Suppressor macrophage treated with lipopolysaccharide for 4 hours (primary cell): ENCODE data around the gene ARCN1.

Experiments
- DNase-seq: peaks from one replicate; pipeline ENCODE4 v3.0.0-alpha.2; 2020

The ARCN1 gene

GRCh38 chr11:118622376-118623268, 50.4 kb downstream of the ARCN1 start:
- peak; percentile 39 for DNase-seq

DNA sequence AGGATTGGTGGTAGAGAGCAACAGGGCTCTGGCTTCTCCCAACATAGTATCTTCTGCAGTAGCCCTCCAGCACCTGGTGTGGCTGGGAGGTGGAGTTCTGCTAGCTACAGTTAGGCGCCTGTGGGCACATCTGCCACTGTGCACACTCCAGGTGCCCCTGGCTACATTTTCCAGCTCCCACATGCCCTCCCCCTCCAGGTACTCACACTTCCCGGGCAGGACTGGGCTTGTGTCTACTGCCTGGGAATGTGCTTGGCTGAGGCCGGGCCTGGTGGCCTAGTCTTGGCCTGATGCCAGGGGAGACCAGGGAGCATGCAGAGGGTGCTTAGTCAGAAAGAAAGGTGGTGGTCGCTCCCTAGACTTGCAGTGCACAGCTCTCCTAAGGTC, 51.1 kb downstream of the ARCN1 start:
- DNase-seq: no peak

DNA sequence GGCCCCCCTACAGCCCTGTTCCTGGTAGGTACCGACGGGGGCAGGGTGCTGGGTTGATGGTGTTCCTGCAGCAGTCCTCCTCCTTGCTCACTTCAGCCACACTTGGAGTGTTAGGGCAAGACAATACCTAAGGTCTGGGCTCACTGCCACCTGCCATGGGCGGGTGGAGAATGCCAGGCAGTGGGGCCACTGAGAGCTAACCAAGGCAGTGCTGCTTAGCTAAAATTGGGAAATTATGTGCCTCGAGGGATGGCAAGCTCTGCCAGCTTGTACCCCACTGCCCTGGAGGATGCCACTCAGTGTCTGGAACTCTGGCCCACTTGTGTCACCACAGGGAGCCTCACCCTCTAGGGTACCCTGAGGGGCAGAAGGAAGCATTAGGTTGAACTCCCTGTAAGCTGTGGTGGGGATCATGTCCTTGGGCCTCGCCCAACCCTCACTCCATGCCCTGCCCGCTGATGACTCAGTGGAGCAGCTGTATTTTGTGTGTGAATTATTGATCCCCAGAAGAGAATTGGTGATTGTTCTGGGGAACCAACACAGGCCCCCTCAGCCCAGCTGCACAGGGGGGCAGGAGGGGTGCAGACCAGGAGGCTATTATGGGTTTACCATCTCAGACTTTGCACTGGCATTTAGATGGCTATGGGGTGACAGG, 53.0 kb downstream of the ARCN1 start:
- DNase-seq: no peak

GRCh38 chr11:118625976-118626375, 53.8 kb downstream of the ARCN1 start:
- no peak for DNase-seq

DNA sequence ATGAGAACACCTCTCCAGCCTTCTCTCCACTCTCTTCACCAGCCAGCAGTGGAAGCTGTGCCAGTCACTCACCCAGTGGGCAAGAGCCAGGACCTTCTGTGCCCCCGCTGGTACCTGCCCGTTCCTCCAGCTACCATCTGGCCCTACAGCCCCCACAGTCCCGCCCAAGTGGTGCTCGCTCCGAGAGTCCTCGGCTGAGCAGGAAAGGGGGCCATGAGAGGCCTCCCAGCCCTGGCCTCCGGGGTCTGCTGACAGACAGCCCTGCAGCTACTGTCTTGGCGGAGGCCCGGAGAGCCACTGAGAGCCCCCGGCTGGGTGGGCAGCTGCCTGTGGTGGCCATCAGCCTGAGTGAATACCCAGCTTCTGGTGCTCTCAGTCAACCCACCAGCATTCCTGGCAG, 55.4 kb downstream of the ARCN1 start:
- DNase-seq: no peak

DNA sequence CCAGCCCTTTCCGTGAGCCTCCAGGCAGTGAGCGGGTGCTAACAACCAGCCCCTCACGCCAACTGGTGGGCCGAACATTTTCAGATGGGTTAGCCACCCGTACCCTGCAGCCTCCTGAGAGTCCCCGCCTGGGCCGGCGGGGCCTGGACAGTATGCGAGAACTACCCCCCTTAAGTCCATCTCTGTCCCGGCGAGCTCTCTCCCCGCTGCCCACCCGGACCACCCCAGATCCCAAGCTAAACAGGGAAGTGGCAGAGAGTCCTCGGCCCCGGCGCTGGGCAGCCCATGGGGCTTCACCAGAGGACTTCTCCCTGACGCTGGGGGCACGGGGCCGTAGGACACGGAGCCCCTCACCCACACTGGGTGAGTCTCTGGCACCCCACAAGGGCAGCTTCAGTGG, 55.8 kb downstream of the ARCN1 start:
- DNase-seq: no peak

- no peak for DNase-seq
These were observed 56.2 kb downstream of the ARCN1 start for GRCh38 chr11:118628432-118628831.

- DNase-seq: no peak
These were observed 56.8 kb downstream of the ARCN1 start for GRCh38 chr11:118628861-118629549.

DNA sequence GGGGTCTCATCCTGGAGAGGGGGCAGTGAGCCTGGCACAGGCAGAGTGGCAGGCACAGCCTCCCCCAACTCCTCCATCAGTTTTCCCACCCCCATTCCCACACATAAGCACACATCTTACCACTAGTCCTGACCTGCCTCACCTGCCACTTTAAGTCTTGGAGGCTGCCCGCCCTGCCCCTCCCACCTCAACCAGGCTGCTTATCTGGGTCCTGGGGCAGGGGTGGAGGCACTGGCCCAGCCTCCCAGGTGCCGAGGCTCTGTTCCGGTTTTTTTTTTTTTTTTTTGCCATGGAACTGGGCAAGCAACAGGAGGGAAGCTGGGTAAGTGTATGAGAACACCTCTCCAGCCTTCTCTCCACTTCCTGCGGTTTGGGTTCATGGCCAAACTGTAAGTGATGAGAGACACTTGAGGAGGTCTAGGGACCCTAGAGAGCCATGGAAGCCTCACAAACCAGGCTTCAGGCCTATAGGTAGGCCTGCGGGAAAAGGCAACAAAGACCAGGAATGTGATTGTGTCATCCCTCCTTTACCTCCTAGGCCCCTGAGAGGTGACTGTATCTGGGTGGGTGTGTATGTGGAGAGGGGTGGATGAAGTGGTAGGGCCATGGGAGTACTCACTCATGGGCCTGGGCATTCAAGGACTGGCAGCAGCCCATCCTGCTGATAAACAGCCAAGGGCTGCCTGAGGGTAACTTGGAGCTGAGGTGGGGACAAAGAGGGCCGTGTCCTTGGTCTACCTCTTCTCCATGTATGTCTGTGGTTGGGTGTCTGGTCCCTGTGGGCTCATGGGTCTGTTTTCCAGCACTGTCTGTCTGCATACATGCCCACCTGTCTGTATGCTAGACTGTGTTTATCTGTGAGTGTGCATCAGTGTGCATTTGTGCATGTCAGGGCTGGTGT, 57.8 kb downstream of the ARCN1 start:
- DNase-seq: no peak

- no peak for DNase-seq
These were observed 59.1 kb downstream of the ARCN1 start for GRCh38 chr11:118631142-118631909.

- no peak for DNase-seq
These were observed 60.5 kb downstream of the ARCN1 start for GRCh38 chr11:118632577-118633318.

GRCh38 chr11:118633319-118633690, 61.1 kb downstream of the ARCN1 start:
- DNase-seq: no peak

DNA sequence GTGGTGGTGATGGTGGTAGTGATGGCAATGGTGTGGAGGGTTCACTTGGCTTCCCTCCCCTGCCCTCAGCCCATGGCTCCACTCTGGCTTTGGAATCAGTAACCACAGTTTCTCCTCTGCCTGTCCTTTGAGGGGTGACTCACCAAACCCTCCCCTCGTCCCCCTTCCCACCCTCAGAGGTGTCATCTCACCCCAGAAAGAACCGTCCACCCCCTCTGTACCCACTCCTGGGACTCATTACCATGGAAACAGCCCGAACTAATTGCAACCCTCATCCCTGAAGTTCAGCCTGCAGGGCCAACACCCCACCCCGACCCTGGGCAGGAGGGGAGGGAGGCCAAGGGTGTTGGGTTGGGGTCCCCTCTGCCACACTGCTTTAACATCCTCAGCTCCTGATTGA, 61.8 kb downstream of the ARCN1 start:
- DNase-seq: no peak

DNA sequence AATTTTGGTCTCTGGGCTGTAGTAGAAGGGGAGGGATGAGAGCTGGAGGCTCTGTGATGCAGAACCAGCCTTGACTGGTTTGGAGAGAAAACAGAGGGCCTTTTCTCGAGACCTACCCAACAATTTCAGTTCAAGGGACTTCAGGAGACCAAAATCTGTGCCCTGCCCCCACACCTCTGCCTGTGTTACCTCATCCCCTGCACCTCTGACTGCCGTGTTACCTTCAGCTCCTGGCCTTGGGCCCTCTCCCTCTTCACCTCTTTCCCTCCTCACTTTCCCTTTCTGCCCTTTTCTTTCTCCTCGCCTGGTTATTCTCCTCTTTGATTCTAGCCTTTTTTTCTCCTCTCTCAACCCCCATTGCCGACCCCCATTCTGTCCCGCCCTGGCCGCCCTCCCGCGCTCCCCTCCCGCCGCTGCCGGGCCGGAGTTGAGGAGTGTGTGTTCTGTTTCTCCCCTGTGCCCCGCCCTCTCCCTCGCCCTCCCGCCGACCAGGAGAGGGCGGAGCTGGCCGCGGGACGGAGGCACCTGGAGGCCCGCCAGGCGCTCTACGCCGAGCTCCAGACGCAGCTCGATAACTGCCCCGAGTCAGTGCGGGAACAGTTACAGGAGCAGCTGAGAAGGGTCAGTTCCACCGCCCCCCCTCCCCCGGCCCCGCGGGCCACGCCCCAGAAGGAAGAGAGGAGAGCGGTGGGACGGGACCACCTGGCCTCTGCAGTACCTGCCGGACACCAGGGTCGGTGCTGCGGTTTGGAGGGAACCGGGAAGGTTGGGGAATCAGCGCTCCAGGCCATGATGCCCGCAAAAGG, 62.4 kb downstream of the ARCN1 start:
- DNase-seq: no peak

- DNase-seq: no peak
These were observed 63.0 kb downstream of the ARCN1 start for GRCh38 chr11:118635237-118635591.

DNA sequence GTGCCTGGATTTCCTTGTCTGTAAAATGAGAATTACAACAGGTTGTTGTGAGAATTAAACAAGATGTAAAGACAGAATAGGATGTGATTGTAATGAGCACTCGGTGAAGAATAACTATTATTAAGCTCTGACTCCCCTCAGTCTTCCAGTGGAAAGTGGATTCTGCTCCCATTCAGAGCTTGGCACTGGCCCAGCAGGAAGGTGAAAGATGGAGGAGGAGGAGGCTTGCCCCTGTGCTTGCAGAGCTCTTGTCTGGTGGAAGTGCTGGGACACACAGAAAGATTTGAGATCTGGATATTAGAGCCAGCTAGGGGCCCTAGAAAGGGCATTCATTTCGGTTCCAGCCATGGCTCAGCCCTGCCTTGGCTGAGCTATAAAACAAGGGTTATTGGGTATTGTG, 63.4 kb downstream of the ARCN1 start:
- no peak for DNase-seq

GRCh38 chr11:118636569-118637290, 64.5 kb downstream of the ARCN1 start:
- DNase-seq: no peak

GRCh38 chr11:118638726-118639125, 66.5 kb downstream of the ARCN1 start:
- no peak for DNase-seq

DNA sequence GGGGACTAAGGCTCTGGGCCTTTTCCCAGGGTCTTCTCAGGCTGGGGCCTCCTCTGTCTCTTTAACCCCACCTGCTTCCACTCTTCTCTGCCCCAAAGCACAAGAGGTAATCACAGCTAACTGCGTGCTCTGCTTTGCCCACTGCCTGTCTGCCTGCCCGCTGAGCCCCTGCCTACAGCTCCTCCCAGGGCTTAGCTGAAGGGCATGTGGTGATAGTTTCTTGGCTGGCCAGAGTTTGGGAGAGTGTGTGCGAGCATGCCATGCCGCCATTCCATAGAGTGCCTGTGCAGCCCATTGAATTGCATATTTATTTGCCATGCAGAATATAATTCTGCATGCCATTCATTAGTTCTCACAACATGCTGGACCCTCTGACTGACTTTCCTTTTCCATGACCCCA, 67.7 kb downstream of the ARCN1 start:
- no peak for DNase-seq
